ENCODE data around the gene MSTN.
"Not testable (repeated sequence)": the region's sequence is repeated elsewhere in the genome, so short reads cannot be mapped to it uniquely, and the experiment has no call there.

MSTN gene

GRCh38 chr2:190034417-190034816 is 28.1 kb downstream of the MSTN start:
- H3K4me3 ChIP-seq (ENCODE audit: low read length); H3K9me3 ChIP-seq (ENCODE audit: insufficient read depth, low read depth, low read length); H3K4me1 ChIP-seq (ENCODE audit: insufficient read depth, low read length); H3K36me3 ChIP-seq (ENCODE audit: insufficient read depth, low read length); H3K27ac ChIP-seq (ENCODE audit: low read depth, low read length); H3K27me3 ChIP-seq (ENCODE audit: insufficient read depth, low read length); H3K9ac ChIP-seq (ENCODE audit: low read depth, low read length): not testable (repeated sequence)
- 91% methylated on average over 10 of the region's 10 CpGs for WGBS

DNA sequence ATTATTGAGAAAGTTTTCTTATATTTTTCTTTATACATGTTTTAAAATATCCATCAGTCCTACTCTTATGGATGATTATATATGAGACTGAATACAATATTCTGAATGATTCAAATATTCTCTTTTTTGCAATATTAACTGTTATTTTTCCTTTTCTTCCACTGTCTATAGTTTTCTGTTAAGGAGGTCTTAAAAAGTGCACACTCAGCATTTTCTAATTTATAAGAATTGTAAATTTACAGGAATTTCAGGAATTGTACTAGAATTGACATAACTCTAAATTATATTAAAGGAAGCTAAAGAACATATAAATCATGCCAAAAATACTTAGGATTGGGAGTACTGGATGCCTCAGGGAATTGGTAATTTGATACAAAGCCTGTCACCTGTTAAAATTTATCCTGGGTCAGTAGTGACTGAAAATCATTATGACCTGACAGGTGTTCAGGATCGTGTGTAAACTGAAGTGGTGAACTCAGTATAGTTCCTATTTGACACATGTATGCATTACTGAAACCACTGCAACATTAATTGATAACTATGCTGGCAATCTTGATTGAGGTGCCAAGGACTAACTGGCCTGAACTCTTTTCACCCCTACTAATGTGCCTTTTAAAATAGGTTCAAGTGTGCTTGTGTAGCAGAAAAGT is 30.4 kb downstream of the MSTN start:
- Histone ChIP-seq H3K9ac (ENCODE audit: low read depth, low read length) (no peak overlapping the region), H3K36me3 (ENCODE audit: insufficient read depth, low read length) (no peaks in the 10 kb centered on the region), H3K27ac (ENCODE audit: low read depth, low read length) (no peak overlapping the region), H3K9me3 (ENCODE audit: insufficient read depth, low read depth, low read length) (no peaks in the 10 kb centered on the region), H3K4me3 (ENCODE audit: low read length) (no peak overlapping the region), H3K27me3 (ENCODE audit: insufficient read depth, low read length) (no peaks in the 10 kb centered on the region), H3K4me1 (ENCODE audit: insufficient read depth, low read length) (no peaks in the 10 kb centered on the region)
- WGBS: 100% methylated on average over 1 of the region's 1 CpG

DNA sequence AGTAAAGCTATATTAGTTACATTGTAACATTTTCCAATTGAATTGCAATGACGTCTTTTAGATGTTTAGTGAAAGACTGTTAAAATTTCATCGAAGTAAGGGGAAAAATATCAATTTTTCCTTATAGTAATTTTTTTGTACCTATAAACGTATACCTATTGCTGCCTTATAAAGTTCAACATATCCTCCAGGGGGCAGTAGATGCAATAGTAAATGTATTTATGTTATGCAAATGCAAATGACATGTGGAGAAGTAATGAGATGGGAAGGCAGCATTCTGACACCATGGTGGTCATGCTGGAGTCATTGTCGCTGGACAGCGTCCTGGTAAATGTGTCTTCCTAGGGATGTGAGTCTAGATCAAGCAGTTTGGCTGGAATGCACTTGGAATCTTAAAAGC is 38.7 kb downstream of the MSTN start:
- Histone ChIP-seq H3K9me3 (ENCODE audit: insufficient read depth, low read depth, low read length) (peaks cover under 1% of the 10 kb centered on the region; the same call in 1 of the 2 replicates), H3K4me1 (ENCODE audit: insufficient read depth, low read length) (no peaks in the 10 kb centered on the region)
- 77% methylated on average over 4 of the region's 5 CpGs for WGBS

GRCh38 chr2:190020720-190021119 is 41.8 kb downstream of the MSTN start:
- Histone ChIP-seq H3K9me3 (ENCODE audit: insufficient read depth, low read depth, low read length) (peaks cover 26% of the 10 kb centered on the region), H3K9ac (ENCODE audit: low read depth, low read length) (no peak overlapping the region), H3K27me3 (ENCODE audit: insufficient read depth, low read length) (no peaks in the 10 kb centered on the region), H3K36me3 (ENCODE audit: insufficient read depth, low read length) (no peaks in the 10 kb centered on the region), H3K27ac (ENCODE audit: low read depth, low read length) (no peak overlapping the region), H3K4me3 (ENCODE audit: low read length) (no peak overlapping the region), H3K4me1 (ENCODE audit: insufficient read depth, low read length) (no peaks in the 10 kb centered on the region)

More for the DNA sequence above, 38.7 kb downstream of the MSTN start:
- Histone ChIP-seq H3K27ac (ENCODE audit: low read depth, low read length) (no peak overlapping the region), H3K27me3 (ENCODE audit: insufficient read depth, low read length) (no peaks in the 10 kb centered on the region), H3K9ac (ENCODE audit: low read depth, low read length) (no peak overlapping the region), H3K36me3 (ENCODE audit: insufficient read depth, low read length) (no peaks in the 10 kb centered on the region), H3K4me3 (ENCODE audit: low read length) (no peak overlapping the region)

DNA sequence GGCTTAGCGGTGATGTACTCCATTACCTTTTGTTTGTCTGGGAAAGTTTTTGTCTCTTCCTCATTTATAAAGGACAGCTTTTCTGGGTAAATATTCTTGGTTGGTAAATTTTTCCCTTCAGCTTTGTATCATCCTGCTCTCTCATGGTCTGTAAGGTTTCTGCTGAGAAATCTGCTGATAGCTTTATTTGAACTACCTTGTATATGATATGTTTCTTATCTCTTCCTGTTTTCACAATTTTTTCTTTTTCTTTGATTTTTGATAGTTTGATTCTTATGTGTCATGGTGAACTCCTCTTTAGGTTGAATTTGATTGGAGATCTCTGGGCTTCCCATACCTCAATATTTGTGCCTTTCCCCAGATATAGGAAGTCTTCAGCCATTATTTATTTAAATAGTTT is 44.7 kb downstream of the MSTN start:
- Histone ChIP-seq H3K27ac (ENCODE audit: low read depth, low read length) (no peak overlapping the region), H3K27me3 (ENCODE audit: insufficient read depth, low read length) (no peaks in the 10 kb centered on the region), H3K36me3 (ENCODE audit: insufficient read depth, low read length) (no peaks in the 10 kb centered on the region), H3K9me3 (ENCODE audit: insufficient read depth, low read depth, low read length) (peaks cover 41% of the 10 kb centered on the region), H3K9ac (ENCODE audit: low read depth, low read length) (no peak overlapping the region), H3K4me3 (ENCODE audit: low read length) (no peak overlapping the region), H3K4me1 (ENCODE audit: insufficient read depth, low read length) (no peaks in the 10 kb centered on the region)
- 88% methylated on average over 1 of the region's 1 CpG for WGBS

DNA sequence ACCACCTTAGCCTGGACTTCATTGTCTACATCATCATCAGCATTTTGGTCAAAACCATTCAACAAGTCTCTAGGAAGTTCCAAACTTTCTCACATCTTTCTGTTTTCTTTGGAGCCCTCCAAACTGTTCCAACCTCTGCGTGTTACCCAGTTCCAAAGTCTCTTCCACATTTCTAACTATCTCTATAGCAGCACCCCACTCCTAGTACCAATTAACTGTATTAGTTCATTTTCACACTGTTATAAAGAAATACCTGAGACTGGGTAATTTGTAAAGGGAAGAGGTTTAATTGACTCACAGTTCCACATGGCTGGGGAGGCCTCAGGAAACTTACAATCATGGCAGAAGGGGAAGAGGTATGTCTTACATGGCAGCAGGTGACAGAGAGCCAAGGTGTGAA is 46.6 kb downstream of the MSTN start:
- WGBS: 92% methylated on average over 1 of the region's 1 CpG
- H3K4me1 ChIP-seq (ENCODE audit: insufficient read depth, low read length); H3K27ac ChIP-seq (ENCODE audit: low read depth, low read length); H3K27me3 ChIP-seq (ENCODE audit: insufficient read depth, low read length); H3K36me3 ChIP-seq (ENCODE audit: insufficient read depth, low read length); H3K9ac ChIP-seq (ENCODE audit: low read depth, low read length); H3K4me3 ChIP-seq (ENCODE audit: low read length): not testable (repeated sequence)
- peaks cover 47% of the 10 kb centered on the region for H3K9me3 ChIP-seq (ENCODE audit: insufficient read depth, low read depth, low read length)
